ENCODE data around the gene BARHL1.

Gene BARHL1

DNA sequence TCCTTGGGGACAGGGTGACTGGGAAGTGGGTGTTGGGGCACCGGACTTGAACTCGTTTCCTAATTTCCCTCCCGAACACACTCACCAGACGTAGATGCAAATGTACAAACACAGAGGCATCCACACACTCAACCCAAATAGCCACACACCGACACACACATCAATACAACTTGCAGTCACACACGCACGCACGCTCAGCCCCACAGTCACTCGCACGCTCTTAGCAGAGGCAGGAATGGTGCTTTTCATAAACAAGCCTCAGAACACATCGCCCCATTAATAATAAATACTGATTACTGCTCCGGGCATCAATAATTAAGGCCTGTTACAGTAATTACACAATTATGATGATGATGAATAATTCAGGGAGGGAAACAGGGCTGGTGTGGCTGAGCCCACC is 5.7 kb downstream of the BARHL1 start:
- Histone ChIP-seq H3K27me3 (ENCODE audit: control insufficient read depth, insufficient read depth, low read length) (peaks cover 100% of the 10 kb centered on the region), H3K9ac (ENCODE audit: low read length) (no peak overlapping the region), H3K4me1 (ENCODE audit: control insufficient read depth, insufficient read depth, low read length) (peaks cover 54% of the 10 kb centered on the region), H3K36me3 (ENCODE audit: control insufficient read depth, insufficient read depth, low read length) (no peaks in the 10 kb centered on the region), H3K9me3 (ENCODE audit: control insufficient read depth, insufficient read depth, low read depth, low read length) (no peaks in the 10 kb centered on the region), H3K27ac (ENCODE audit: low read depth, low read length) (no peak overlapping the region), H3K4me3 (ENCODE audit: low read depth, low read length) (no peak overlapping the region)

DNA sequence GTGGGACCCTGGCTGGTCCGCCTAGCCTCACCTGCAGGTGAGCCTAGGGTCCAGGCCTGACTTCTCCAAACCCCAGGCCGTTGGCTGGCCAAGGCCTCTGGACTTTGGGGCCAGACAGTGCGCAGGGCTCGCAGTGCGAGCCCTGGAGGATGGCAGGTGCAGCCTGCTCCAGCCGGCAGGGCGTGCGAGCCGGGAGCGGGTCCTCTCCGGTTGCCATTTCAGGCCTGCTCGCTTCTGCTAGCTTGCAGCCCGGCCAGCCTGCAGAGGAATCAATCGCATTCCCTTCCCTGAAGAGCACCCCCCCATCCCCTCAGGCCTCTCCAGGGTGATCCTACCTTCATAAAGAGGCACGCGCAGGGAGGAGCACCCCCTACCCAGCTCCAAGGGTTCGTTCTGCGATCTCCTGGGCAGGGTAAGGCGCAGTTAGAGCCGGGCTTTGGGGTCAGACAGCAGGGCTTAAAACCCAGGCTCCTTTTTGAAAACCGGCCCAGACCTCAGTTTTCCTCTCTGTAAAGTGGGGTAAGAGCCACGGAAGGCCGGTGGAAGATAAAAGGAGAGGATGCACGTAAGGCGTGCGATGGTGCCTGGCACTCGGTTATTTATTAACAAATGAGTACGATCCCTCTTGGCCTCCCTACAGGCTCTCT is 6.2 kb downstream of the BARHL1 start:
- Histone ChIP-seq H3K36me3 (ENCODE audit: control insufficient read depth, insufficient read depth, low read length) (peaks cover 3% of the 10 kb centered on the region; the same call in 1 of the 2 replicates), H3K27ac (ENCODE audit: low read depth, low read length) (no peak overlapping the region), H3K9me3 (ENCODE audit: control insufficient read depth, insufficient read depth, low read depth, low read length) (no peaks in the 10 kb centered on the region), H3K4me3 (ENCODE audit: low read depth, low read length) (peak overlapping the region; percentile 18; the same call in 1 of the 2 replicates), H3K9ac (ENCODE audit: low read length) (no peak overlapping the region), H3K27me3 (ENCODE audit: control insufficient read depth, insufficient read depth, low read length) (peaks cover 100% of the 10 kb centered on the region), H3K4me1 (ENCODE audit: control insufficient read depth, insufficient read depth, low read length) (peaks cover 54% of the 10 kb centered on the region)

DNA sequence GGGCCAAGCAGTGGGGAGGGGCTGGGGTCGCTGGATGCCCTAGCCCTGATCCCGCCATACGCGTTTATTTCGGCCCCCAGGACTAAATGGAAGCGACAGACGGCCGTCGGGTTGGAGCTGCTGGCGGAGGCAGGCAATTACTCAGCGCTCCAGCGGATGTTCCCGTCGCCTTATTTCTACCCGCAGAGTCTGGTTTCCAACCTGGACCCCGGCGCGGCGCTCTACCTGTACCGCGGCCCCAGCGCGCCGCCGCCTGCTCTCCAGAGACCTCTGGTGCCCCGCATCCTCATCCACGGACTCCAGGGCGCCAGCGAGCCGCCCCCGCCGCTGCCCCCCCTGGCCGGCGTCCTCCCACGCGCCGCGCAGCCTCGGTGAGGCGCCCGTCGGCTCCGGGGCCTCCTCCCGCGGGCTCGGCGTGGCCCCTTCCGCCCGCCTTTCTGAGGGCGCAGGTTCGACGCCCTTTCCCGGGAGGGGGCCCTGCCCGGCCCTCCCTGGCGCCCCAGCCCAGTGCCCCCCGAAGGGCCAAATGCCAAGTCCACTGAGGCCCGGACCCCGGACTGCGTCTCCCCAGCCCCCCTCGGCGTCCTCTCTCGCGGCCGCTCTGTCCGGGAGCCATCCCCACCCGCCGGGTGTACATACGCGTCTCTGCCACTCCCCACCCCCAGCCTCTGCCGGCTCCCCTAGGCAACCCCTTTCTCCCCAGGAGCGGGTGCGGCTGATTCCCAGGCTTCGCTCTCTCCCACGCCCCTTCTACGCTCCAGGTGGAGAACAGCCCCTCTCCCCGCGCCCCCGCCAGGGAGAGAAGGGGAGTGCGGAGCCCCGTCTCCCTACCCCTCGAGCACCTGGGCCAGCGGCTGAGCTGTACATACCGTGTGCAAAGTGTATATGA is 7.0 kb downstream of the BARHL1 start:
- Histone ChIP-seq H3K36me3 (ENCODE audit: control insufficient read depth, insufficient read depth, low read length) (peaks cover 5% of the 10 kb centered on the region; the same call in 1 of the 2 replicates), H3K9me3 (ENCODE audit: control insufficient read depth, insufficient read depth, low read depth, low read length) (no peaks in the 10 kb centered on the region), H3K4me1 (ENCODE audit: control insufficient read depth, insufficient read depth, low read length) (peaks cover 54% of the 10 kb centered on the region), H3K27me3 (ENCODE audit: control insufficient read depth, insufficient read depth, low read length) (peaks cover 93% of the 10 kb centered on the region), H3K4me3 (ENCODE audit: low read depth, low read length) (peak overlapping the region; percentile 27; the same call in 1 of the 2 replicates), H3K27ac (ENCODE audit: low read depth, low read length) (no peak overlapping the region), H3K9ac (ENCODE audit: low read length) (no peak overlapping the region)

DNA sequence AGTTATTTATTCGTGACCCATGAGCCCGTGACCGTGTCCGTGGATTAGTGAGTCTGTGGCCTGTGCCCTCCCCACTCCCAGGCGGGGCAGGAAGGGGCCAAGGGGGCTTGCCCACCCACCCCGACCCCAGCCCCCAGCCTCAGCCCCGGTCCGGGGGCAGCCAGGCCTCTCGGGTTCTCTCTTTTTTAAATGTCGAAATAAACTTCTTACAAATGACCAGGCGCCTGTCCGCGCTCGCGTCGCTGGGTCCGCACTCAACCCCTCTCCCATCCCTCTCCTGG is 7.6 kb downstream of the BARHL1 start:
- Histone ChIP-seq H3K9me3 (ENCODE audit: control insufficient read depth, insufficient read depth, low read depth, low read length) (no peaks in the 10 kb centered on the region), H3K27ac (ENCODE audit: low read depth, low read length) (no peak overlapping the region), H3K27me3 (ENCODE audit: control insufficient read depth, insufficient read depth, low read length) (peaks cover 87% of the 10 kb centered on the region), H3K4me3 (ENCODE audit: low read depth, low read length) (peak overlapping the region; percentile 47), H3K36me3 (ENCODE audit: control insufficient read depth, insufficient read depth, low read length) (peaks cover 11% of the 10 kb centered on the region), H3K4me1 (ENCODE audit: control insufficient read depth, insufficient read depth, low read length) (peaks cover 48% of the 10 kb centered on the region), H3K9ac (ENCODE audit: low read length) (no peak overlapping the region)

DNA sequence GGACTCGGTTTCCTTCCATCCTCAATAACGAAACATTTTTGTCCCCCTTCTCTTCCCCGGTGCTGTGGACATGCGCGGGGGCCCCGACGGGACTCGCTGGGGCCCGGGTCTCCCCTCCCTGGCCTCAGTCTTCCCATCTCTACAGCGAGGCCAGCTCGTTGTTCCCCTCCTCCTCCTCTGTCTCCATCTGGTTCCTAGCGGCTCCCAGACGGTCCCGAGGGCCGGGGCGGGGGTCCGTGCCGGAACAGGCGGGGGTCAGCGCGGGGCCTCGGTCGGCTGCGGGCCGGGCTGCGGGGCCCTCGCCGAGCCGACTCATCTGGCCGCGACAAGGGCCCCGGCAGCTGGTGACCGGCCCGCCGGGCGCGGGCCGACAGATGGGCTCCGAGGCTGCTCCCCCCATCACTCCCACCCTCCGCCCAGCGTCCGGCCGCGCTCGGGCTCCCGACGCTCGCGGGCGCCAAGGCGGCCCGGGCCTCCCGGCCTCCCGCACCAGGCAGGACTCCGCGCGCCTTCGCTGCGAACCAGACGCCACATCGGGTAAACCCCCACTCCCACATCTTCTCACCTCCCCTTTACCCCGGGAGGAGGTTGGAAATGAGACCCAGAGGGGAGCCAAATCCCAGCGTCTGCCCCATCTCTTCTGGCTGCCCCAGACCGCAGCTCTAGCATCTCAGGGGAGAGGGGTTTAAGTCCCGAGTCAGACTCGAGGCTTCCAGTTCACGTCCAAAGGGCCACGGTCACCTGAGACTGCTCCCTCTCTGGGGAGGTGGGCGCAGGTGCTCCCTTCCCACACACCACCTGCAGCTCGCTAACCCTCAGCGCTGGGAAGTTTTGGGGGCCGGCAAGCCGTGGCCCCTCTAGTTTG is 8.1 kb downstream of the BARHL1 start:
- Histone ChIP-seq H3K36me3 (ENCODE audit: control insufficient read depth, insufficient read depth, low read length) (peaks cover 16% of the 10 kb centered on the region), H3K9me3 (ENCODE audit: control insufficient read depth, insufficient read depth, low read depth, low read length) (no peaks in the 10 kb centered on the region), H3K27ac (ENCODE audit: low read depth, low read length) (no peak overlapping the region), H3K9ac (ENCODE audit: low read length) (no peak overlapping the region), H3K27me3 (ENCODE audit: control insufficient read depth, insufficient read depth, low read length) (peaks cover 82% of the 10 kb centered on the region), H3K4me3 (ENCODE audit: low read depth, low read length) (peak overlapping the region; percentile 47), H3K4me1 (ENCODE audit: control insufficient read depth, insufficient read depth, low read length) (peaks cover 42% of the 10 kb centered on the region)

DNA sequence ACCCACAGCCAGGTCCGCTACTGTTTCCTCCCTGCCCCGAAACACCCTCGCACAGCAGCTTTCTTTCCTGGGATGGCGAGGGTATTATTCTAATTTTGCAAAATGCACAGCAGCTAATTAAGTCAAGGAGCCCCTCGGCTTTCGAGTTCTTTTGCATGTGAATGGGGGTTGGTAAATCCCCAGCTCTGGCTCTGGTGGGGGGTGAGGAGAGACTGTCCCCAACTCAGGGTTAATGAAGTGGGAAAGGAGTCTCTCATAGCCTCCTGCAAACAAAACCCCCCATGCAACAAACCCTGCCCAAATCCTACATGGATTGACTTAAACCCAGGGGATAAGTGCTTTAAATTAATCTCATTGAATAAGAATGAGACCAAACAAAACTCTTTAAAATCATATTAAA is 8.8 kb downstream of the BARHL1 start:
- Histone ChIP-seq H3K4me3 (ENCODE audit: low read depth, low read length) (peak overlapping the region; percentile 47), H3K9me3 (ENCODE audit: control insufficient read depth, insufficient read depth, low read depth, low read length) (no peaks in the 10 kb centered on the region), H3K9ac (ENCODE audit: low read length) (no peak overlapping the region), H3K36me3 (ENCODE audit: control insufficient read depth, insufficient read depth, low read length) (peaks cover 21% of the 10 kb centered on the region), H3K27ac (ENCODE audit: low read depth, low read length) (no peak overlapping the region), H3K4me1 (ENCODE audit: control insufficient read depth, insufficient read depth, low read length) (peaks cover 35% of the 10 kb centered on the region), H3K27me3 (ENCODE audit: control insufficient read depth, insufficient read depth, low read length) (peaks cover 75% of the 10 kb centered on the region)

DNA sequence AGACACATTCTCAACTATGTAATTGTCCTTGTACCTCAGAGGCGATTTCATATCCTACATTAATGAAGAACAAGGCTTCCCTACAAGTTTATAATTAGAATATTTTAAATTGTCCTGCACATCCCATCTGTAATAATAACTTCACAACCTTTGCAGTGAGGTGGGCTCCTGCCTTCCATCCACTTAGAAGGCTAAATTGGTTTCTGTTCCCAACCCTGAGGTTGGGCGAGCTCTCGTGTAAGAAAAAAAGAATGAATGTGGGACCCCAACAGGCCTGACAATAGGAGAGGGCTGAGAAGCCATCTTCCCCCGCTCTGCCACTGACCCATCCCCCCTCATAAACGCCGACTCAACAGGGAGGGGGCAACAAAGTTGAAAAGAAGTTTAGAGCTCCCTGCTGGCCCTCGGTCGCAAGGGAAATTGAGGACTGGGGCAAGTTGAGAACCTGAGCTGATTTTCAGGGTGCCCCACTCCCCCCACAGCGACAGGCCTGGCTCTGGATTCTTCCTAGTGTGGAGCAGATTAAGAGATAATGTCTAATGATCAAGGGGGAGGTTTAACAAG is 9.4 kb downstream of the BARHL1 start:
- peaks cover 30% of the 10 kb centered on the region for H3K4me1 ChIP-seq (ENCODE audit: control insufficient read depth, insufficient read depth, low read length)

DNA sequence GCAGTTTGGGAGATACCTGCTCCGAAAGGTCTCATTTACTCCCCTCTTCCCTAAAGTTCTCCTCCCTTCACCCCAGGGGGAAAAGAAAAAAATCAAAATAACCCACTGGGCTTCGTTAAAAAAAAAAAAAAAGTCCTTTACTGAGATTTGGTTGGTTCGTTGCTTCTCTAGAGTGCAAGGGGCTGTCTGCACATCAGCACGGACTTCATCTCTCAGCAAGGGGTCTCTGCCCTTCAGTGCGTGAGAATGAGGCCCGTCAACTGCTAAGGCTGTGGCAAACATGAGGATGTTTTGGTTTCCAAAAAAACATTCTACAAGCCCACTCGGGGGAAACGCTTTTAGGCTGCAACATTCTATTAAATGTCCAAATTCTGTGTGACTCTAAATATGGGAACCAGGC is 10.0 kb downstream of the BARHL1 start:
- Histone ChIP-seq H3K4me3 (ENCODE audit: low read depth, low read length) (peak overlapping the region; percentile 47; the same call in 1 of the 2 replicates), H3K9ac (ENCODE audit: low read length) (no peak overlapping the region), H3K27me3 (ENCODE audit: control insufficient read depth, insufficient read depth, low read length) (peaks cover 63% of the 10 kb centered on the region)

More for the DNA sequence above, 9.4 kb downstream of the BARHL1 start:
- Histone ChIP-seq H3K27me3 (ENCODE audit: control insufficient read depth, insufficient read depth, low read length) (peaks cover 69% of the 10 kb centered on the region), H3K4me3 (ENCODE audit: low read depth, low read length) (peak overlapping the region; percentile 47), H3K9ac (ENCODE audit: low read length) (no peak overlapping the region), H3K9me3 (ENCODE audit: control insufficient read depth, insufficient read depth, low read depth, low read length) (no peaks in the 10 kb centered on the region), H3K36me3 (ENCODE audit: control insufficient read depth, insufficient read depth, low read length) (peaks cover 26% of the 10 kb centered on the region), H3K27ac (ENCODE audit: low read depth, low read length) (no peak overlapping the region)

DNA sequence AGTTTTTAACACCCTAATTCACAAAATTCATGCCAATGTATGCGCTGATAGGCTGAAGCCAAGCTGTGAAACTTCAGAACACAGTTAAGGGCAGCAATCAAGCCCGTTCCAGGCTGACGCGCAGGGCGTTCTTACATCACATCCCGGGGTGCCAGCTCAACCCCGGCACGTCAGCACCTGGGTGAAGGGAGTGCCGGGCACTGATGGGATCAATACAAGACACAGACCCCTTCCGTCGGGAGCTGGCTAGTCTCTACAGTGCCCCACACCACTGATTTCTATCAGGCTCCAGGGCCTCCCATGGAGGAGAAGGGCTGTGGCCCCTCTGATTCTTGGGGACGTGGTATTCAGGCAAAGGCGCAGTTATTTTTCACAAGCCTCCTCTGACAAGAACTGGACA is 12.0 kb downstream of the BARHL1 start:
- Histone ChIP-seq H3K4me3 (ENCODE audit: low read depth, low read length) (no peak overlapping the region), H3K4me1 (ENCODE audit: control insufficient read depth, insufficient read depth, low read length) (peaks cover 25% of the 10 kb centered on the region), H3K27ac (ENCODE audit: low read depth, low read length) (no peak overlapping the region), H3K36me3 (ENCODE audit: control insufficient read depth, insufficient read depth, low read length) (peaks cover 43% of the 10 kb centered on the region), H3K27me3 (ENCODE audit: control insufficient read depth, insufficient read depth, low read length) (peaks cover 43% of the 10 kb centered on the region), H3K9ac (ENCODE audit: low read length) (no peak overlapping the region), H3K9me3 (ENCODE audit: control insufficient read depth, insufficient read depth, low read depth, low read length) (no peaks in the 10 kb centered on the region)

More for the DNA sequence above, 10.0 kb downstream of the BARHL1 start:
- no peaks in the 10 kb centered on the region for H3K9me3 ChIP-seq (ENCODE audit: control insufficient read depth, insufficient read depth, low read depth, low read length)
- peaks cover 32% of the 10 kb centered on the region for H3K36me3 ChIP-seq (ENCODE audit: control insufficient read depth, insufficient read depth, low read length)
- H3K27ac ChIP-seq (ENCODE audit: low read depth, low read length) = no peak overlapping the region
- H3K4me1 ChIP-seq (ENCODE audit: control insufficient read depth, insufficient read depth, low read length) = peaks cover 27% of the 10 kb centered on the region

DNA sequence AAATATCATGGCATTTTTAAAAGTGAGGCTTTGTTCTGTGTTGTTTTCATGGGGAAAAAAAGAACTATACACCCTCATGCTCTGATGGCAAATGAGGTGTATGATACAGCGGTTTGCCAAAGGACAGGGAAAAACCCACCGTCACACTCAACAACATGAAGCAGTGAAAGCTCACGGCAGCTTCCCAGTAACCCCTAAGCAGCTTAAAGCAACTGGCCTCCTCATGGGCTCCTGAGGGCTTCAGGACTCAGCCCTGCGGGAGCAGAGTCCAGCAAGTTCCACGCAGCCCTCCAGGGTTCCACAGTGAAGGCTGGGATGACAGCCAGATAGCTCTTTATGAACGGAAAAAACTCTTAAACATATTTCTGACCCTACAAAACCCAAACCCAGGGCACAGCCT is 12.9 kb downstream of the BARHL1 start:
- Histone ChIP-seq H3K27me3 (ENCODE audit: control insufficient read depth, insufficient read depth, low read length) (peaks cover 34% of the 10 kb centered on the region), H3K4me3 (ENCODE audit: low read depth, low read length) (no peak overlapping the region), H3K36me3 (ENCODE audit: control insufficient read depth, insufficient read depth, low read length) (peaks cover 51% of the 10 kb centered on the region), H3K9ac (ENCODE audit: low read length) (no peak overlapping the region), H3K27ac (ENCODE audit: low read depth, low read length) (no peak overlapping the region), H3K4me1 (ENCODE audit: control insufficient read depth, insufficient read depth, low read length) (peaks cover 25% of the 10 kb centered on the region), H3K9me3 (ENCODE audit: control insufficient read depth, insufficient read depth, low read depth, low read length) (no peaks in the 10 kb centered on the region)
